Colonic mucosa (tissue), 4 donors: ENCODE data around the gene DNAH6. TPM values are rescaled to one million over a fixed set of nuclear protein-coding genes. Genes with fewer than 3 reads are reported as not detected.
"Not testable (repeated sequence)": the region's sequence is repeated elsewhere in the genome, so short reads cannot be mapped to it uniquely, and the experiment has no call there.

Source experiments
- DNase-seq: peaks from one replicate; pipeline ENCODE4 v3.0.0-alpha.2; 2020
- H3K27ac ChIP-seq: fragments of 200-600 bp; one replicate; pipeline ENCODE4 v1.8.0; 2021
- H3K27me3 ChIP-seq: fragments of 200-600 bp; one replicate; pipeline ENCODE4 v1.8.0; 2021
- H3K36me3 ChIP-seq: fragments of 200-600 bp; one replicate; pipeline ENCODE4 v1.8.0; 2021
- H3K4me1 ChIP-seq: fragments of 200-600 bp; one replicate; pipeline ENCODE4 v1.8.0; 2021; ENCODE audit warnings: mild to moderate bottlenecking
- H3K4me3 ChIP-seq: fragments of 200-600 bp; one replicate; pipeline ENCODE4 v1.8.0; 2021
- H3K9ac ChIP-seq, 2 donors: one replicate each; pipeline ENCODE4 v1.7.0; 2013; ENCODE audit warnings: control low read depth in 2 of 2, low read depth in 2 of 2, low read length in 2 of 2
- H3K9me3 ChIP-seq: fragments of 200-600 bp; one replicate; pipeline ENCODE4 v1.8.0; 2021
- CTCF ChIP-seq: fragments of 200-600 bp; IDR thresholded peaks from one replicate; pipeline ENCODE4 v1.8.0; 2022; ENCODE audit warnings: antibody characterized with exemption, mild to moderate bottlenecking
- intact Hi-C: fragments of 100-400 bp; cut with DNase I; formaldehyde crosslinking; loops from one replicate; pipeline ENCODE4 v1.14.1; 2022
- total RNA-seq, 2 donors: library from RNA; stranded (reverse); fragmentation: NEBNext Ultra II Directional in 1 of 2; extraction: Animal tissue kit (Norgen Biotek cat#: 25700) in 1 of 2; gene quantifications; one replicate each; pipeline ENCODE4 v1.2.1, GENCODE V29; 2021
- donor health status: healthy.
- donor health status: DM: no; HTN: no; CAD: no.
- donor health status: DM: no; HTN: no; CAD: no.

The DNAH6 gene
- total RNA-seq, 2 donors from 2014 or later, result 1.2 to 1.8 TPM

DNA sequence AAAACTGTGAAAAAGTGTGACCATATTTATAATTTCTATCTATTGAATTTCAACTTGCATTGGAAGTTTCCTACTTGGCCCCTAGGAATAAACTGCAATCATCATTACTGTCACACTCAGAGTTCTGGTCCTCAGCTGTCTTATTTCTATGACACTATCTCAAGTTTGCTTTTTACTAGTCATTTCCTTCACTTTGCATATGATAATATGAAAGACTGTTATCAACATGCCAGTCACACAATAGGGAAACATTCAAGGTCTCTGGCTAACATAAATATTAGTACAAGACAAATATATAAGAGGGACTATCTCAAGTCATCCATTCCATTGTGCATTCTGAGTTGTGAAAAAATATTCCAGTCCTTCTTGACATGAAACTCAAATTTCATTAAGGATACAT is 28.7 kb downstream of the DNAH6 start:
- intact Hi-C loops, result no loop called here
- no peak overlapping the region for H3K9ac ChIP-seq

GRCh38 chr2:84546551-84546950 is 30.3 kb downstream of the DNAH6 start:
- Histone ChIP-seq H3K27me3 (no peaks in the 10 kb centered on the region), H3K4me1 (no peaks in the 10 kb centered on the region), H3K36me3 (no peaks in the 10 kb centered on the region), H3K4me3 (no peak overlapping the region), H3K27ac (no peak overlapping the region), H3K9ac (no peak overlapping the region), H3K9me3 (no peaks in the 10 kb centered on the region)
- TF ChIP-seq CTCF, result no peak
- intact Hi-C loops, result no loop called here
- no peak for DNase-seq

More for the DNA sequence above, 28.7 kb downstream of the DNAH6 start:
- no peak for DNase-seq
- no peaks in the 10 kb centered on the region for H3K9me3 ChIP-seq
- no peaks in the 10 kb centered on the region for H3K27me3 ChIP-seq
- H3K27ac ChIP-seq, result no peak overlapping the region
- TF ChIP-seq CTCF, result no peak
- H3K4me1 ChIP-seq, result no peaks in the 10 kb centered on the region
- no peak overlapping the region for H3K4me3 ChIP-seq
- no peaks in the 10 kb centered on the region for H3K36me3 ChIP-seq

- no peak overlapping the region for H3K9ac ChIP-seq
- H3K4me1 ChIP-seq, result no peaks in the 10 kb centered on the region
- intact Hi-C loops, result no loop called here
- no peak overlapping the region for H3K27ac ChIP-seq
- H3K4me3 ChIP-seq, result no peak overlapping the region
- H3K9me3 ChIP-seq, result no peaks in the 10 kb centered on the region
- no peaks in the 10 kb centered on the region for H3K36me3 ChIP-seq
- no peak for TF ChIP-seq CTCF
- DNase-seq, result no peak
- no peaks in the 10 kb centered on the region for H3K27me3 ChIP-seq
Observed at GRCh38 chr2:84548303-84548702, 32.0 kb downstream of the DNAH6 start.

- no peak overlapping the region for H3K4me3 ChIP-seq
- no peaks in the 10 kb centered on the region for H3K9me3 ChIP-seq
- no peaks in the 10 kb centered on the region for H3K4me1 ChIP-seq
- H3K9ac ChIP-seq, result no peak overlapping the region
- intact Hi-C loops, result no loop called here
- H3K36me3 ChIP-seq, result no peaks in the 10 kb centered on the region
- no peaks in the 10 kb centered on the region for H3K27me3 ChIP-seq
- DNase-seq, result no peak
- no peak overlapping the region for H3K27ac ChIP-seq
- no peak for TF ChIP-seq CTCF
Observed at GRCh38 chr2:84550916-84551315, 34.6 kb downstream of the DNAH6 start.

- H3K9ac ChIP-seq, H3K4me3 ChIP-seq, H3K27ac ChIP-seq, intact Hi-C loops, H3K27me3 ChIP-seq, H3K9me3 ChIP-seq, H3K36me3 ChIP-seq, DNase-seq, H3K4me1 ChIP-seq: not testable (repeated sequence)
Observed at GRCh38 chr2:84551526-84551925, 35.2 kb downstream of the DNAH6 start.

DNA sequence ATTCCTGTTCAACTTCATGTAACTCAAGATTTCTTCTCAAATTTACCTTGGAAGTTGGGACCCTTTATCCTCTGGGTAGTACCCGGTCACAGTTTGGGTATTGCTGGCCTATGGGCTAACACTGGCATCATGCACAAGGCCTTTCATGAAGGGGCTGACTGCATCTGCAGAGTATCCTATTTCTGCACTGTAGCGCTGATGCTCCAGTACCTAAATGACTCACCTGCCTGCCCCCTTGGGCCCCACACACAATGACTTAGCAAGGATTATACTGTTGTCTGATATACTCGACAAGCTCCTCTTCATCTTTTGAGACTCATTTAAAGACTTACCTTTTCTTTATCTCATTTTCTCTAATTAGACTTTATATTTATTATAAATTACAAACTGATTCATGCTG is 39.9 kb downstream of the DNAH6 start:
- no peaks in the 10 kb centered on the region for H3K36me3 ChIP-seq
- intact Hi-C loops, result no loop called here
- no peak overlapping the region for H3K4me3 ChIP-seq
- no peaks in the 10 kb centered on the region for H3K9me3 ChIP-seq
- DNase-seq, result no peak
- no peak overlapping the region for H3K27ac ChIP-seq
- H3K9ac ChIP-seq, result no peak overlapping the region
- no peaks in the 10 kb centered on the region for H3K4me1 ChIP-seq
- no peaks in the 10 kb centered on the region for H3K27me3 ChIP-seq
- no peak for TF ChIP-seq CTCF
